ENCODE results near the gene MFSD1. TPM values are rescaled to one million over a fixed set of nuclear protein-coding genes. Genes with fewer than 3 reads are reported as not detected.

Gene MFSD1
- polyA plus RNA-seq, 1 of the 3 experiments (the other 2 are of a cell fraction), result 44.9 TPM

DNA sequence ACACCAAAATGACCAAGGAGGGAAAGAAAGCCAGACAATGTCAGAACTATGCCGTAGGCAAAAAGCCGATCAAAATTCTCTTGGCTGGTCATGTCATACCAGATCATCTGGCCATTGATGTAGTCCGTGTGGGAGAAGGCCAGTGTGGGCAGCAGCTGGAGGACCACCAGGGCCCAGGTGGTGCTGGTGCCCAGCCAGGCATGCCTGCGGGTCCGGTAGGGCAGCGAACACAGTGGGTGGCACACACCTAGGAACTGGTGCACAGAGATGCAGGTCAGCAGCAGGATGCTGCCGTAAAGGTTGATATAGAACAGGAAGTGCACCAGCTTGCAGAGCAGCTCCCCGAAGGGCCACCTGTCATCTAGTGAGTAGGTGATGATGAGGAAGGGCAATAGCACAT lies 39.5 kb downstream of the MFSD1 start:
- H2AFZ ChIP-seq (ENCODE audit: low read depth), result no peak overlapping the region
- no peaks in the 10 kb centered on the region for H3K79me2 ChIP-seq (ENCODE audit: insufficient read depth)
- no peak for DNase-seq
- no peak for TF ChIP-seq IRF3 (IDR thresholded peaks at IDR 0.05; ENCODE audit: low read depth, low read length)
- TF ChIP-seq, protein P1, sequence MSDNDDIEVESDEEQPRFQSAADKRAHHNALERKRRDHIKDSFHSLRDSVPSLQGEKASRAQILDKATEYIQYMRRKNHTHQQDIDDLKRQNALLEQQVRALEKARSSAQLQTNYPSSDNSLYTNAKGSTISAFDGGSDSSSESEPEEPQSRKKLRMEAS (IDR thresholded peaks at IDR 0.05; ENCODE audit: low read depth), result no peak
- TF ChIP-seq YY1 (IDR thresholded peaks at IDR 0.05; ENCODE audit: low read depth), result no peak
- no peak for TF ChIP-seq FOXJ3 (CRISPR knock-in tag; IDR thresholded peaks at IDR 0.05)
- POLR2A ChIA-PET, result no interaction called here
- no peaks in the 10 kb centered on the region for H3K9me3 ChIP-seq
- no peak overlapping the region for H3K9ac ChIP-seq
- no peaks in the 10 kb centered on the region for H3F3A ChIP-seq (replicated peaks; ENCODE audit: insufficient read depth)
- no peaks in the 10 kb centered on the region for H3K36me3 ChIP-seq (replicated peaks in 1 of 2; ENCODE audit: control insufficient read depth in 1 of 2, insufficient read depth in 2 of 2, low read length in 1 of 2)
- no peak overlapping the region for H3K27ac ChIP-seq (ENCODE audit: low read depth in 2 of 2, low read length in 1 of 2)
- H3K4me2 ChIP-seq, result no peak overlapping the region
- no peak overlapping the region for H3K4me3 ChIP-seq (ENCODE audit: low read depth in 2 of 2, low read length in 1 of 2)
- no peaks in the 10 kb centered on the region for H4K20me1 ChIP-seq (ENCODE audit: insufficient read depth)
- no peaks in the 10 kb centered on the region for H3K9me2 ChIP-seq
- H3K27me3 ChIP-seq (ENCODE audit: insufficient read depth), result no peaks in the 10 kb centered on the region
- WGBS (ENCODE audit: low lambda C conversion rate), result 85% methylated on average over 8 of the region's 8 CpGs
- CTCF ChIA-PET, result interaction anchor here (15.3 kb wide), 1 partner anchor 420 kb away, joined by 322 read pairs; no protein-coding TSS in a partner anchor
- H3K4me1 ChIP-seq (ENCODE audit: control insufficient read depth in 1 of 2, insufficient read depth in 2 of 2, low read depth in 1 of 2, low read length in 1 of 2), result no peaks in the 10 kb centered on the region

GRCh38 chr3:158842976-158843375 lies 41.1 kb downstream of the MFSD1 start:
- Histone ChIP-seq H2AFZ (ENCODE audit: low read depth) (no peak overlapping the region), H3F3A (replicated peaks; ENCODE audit: insufficient read depth) (no peaks in the 10 kb centered on the region), H3K4me1 (ENCODE audit: control insufficient read depth in 1 of 2, insufficient read depth in 2 of 2, low read depth in 1 of 2, low read length in 1 of 2) (peaks cover 3 to 9% of the 10 kb centered on the region in 2 experiments; a peak in 2 of 4 replicates), H3K79me2 (ENCODE audit: insufficient read depth) (no peaks in the 10 kb centered on the region), H3K4me3 (ENCODE audit: low read depth in 2 of 2, low read length in 1 of 2) (no peak overlapping the region), H3K36me3 (replicated peaks in 1 of 2; ENCODE audit: control insufficient read depth in 1 of 2, insufficient read depth in 2 of 2, low read length in 1 of 2) (no peaks in the 10 kb centered on the region), H4K20me1 (ENCODE audit: insufficient read depth) (no peaks in the 10 kb centered on the region), H3K9me3 (no peaks in the 10 kb centered on the region), H3K9ac (no peak overlapping the region), H3K9me2 (no peaks in the 10 kb centered on the region), H3K27me3 (ENCODE audit: insufficient read depth) (no peaks in the 10 kb centered on the region), H3K27ac (ENCODE audit: low read depth in 2 of 2, low read length in 1 of 2) (no peak overlapping the region), H3K4me2 (no peak overlapping the region)
- TF ChIP-seq ELF1 (IDR thresholded peaks at IDR 0.05) (no peak), USF1 (IDR thresholded peaks at IDR 0.05; ENCODE audit: borderline replicate concordance, low read depth) (no peak), FOXJ3 (CRISPR knock-in tag; IDR thresholded peaks at IDR 0.05) (no peak), MXI1 (IDR thresholded peaks at IDR 0.05; ENCODE audit: low read depth, low read length) (no peak), FOSL2 (IDR thresholded peaks at IDR 0.05; ENCODE audit: borderline replicate concordance, low read depth) (no peak), EZH2phosphoT487 (IDR thresholded peaks at IDR 0.05; ENCODE audit: borderline replicate concordance, low read depth) (no peak), NFIC (IDR thresholded peaks at IDR 0.05; ENCODE audit: borderline replicate concordance) (no peak), GABPA (IDR thresholded peaks at IDR 0.05; ENCODE audit: low read depth) (no peak), USF2 (IDR thresholded peaks at IDR 0.05; ENCODE audit: borderline replicate concordance, low read depth, low read length) (no peak), MEF2A (IDR thresholded peaks at IDR 0.05; ENCODE audit: borderline replicate concordance, low read depth) (no peak), RAD21 (IDR thresholded peaks at IDR 0.05; ENCODE audit: low read length) (no peak), YY1 (IDR thresholded peaks at IDR 0.05; ENCODE audit: low read depth) (no peak), SIN3A (IDR thresholded peaks at IDR 0.05; ENCODE audit: borderline replicate concordance, low read depth, low read length) (no peak), RFX5 (IDR thresholded peaks at IDR 0.05; ENCODE audit: low read length) (no peak), EP300 (IDR thresholded peaks at IDR 0.05; ENCODE audit: borderline replicate concordance in 1 of 2, low read depth in 1 of 2, low read length in 1 of 2) (no peak)
- TF ChIP-seq, protein P1 (IDR thresholded peaks at IDR 0.05; ENCODE audit: low read depth), result no peak
- ChIA-PET CTCF (interaction anchor here (0.9 to 15.3 kb wide), 7 partner anchors 9 to 962 kb away, joined by 3 to 322 read pairs (median 4); no protein-coding TSS in a partner anchor), POLR2A (interaction anchor here (0.5 kb wide), 1 partner anchor 14 kb away, joined by 4 read pairs; no protein-coding TSS in a partner anchor)
- no peak for DNase-seq
- 85% methylated on average over 3 of the region's 3 CpGs for WGBS (ENCODE audit: low lambda C conversion rate)

Measured in SK-N-SH (cell line).